A549 treated with AZD2906 at 1 μM for 4 hours (cell line): ENCODE data around the gene FBXL3. TPM values are rescaled to one million over a fixed set of nuclear protein-coding genes. Genes with fewer than 3 reads are reported as not detected.

Experiments
- total RNA-seq: library from RNA; stranded (reverse); fragments of 200-300 nt; extraction: Qiagen RNA extraction; gene quantifications from 5 replicates; pipeline ENCODE4 v1.2.3, GENCODE V29; 2022

The FBXL3 gene, protein sequence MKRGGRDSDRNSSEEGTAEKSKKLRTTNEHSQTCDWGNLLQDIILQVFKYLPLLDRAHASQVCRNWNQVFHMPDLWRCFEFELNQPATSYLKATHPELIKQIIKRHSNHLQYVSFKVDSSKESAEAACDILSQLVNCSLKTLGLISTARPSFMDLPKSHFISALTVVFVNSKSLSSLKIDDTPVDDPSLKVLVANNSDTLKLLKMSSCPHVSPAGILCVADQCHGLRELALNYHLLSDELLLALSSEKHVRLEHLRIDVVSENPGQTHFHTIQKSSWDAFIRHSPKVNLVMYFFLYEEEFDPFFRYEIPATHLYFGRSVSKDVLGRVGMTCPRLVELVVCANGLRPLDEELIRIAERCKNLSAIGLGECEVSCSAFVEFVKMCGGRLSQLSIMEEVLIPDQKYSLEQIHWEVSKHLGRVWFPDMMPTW
- total RNA-seq: 17.3 to 23.0 TPM (median 19.0 TPM) in 5 replicates

DNA sequence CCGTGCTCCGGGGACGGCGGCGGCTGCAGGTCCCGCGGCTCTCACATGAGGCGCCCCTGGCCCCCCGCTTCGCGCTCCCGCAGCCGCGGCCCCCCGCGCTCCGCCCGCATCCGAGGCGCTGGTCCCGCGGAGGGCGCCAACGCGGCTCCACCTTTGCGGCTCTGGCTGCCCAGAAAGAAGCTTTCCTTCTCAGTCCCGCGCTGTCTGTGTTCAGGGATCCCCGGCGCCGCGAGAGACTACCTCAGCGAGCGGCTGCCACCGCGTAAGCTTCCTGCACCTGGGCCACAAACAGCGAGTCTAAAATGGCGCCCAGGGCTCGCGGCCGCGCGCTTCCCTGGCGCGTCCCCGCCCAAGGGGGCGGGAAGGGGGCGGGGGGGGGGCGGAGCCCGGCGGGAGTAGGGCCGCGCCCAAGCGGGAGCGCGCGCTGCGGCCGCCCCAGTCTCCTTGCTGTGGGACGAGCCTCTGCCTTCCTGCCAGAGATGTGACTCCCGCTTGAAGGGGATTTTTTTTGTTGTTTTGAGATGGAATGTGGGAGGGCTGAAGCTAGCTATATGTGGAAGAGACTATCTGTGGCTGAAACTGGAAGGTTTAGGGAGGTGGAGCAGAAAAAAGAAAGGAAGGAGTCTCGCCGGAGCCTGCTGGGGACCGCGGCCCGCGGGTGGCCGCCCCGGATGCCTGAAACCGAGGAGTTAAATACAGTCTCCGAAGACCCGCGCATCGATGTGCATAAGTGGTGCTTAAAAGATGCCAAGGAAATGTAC, at the start of gene FBXL3:
Gene FBXL3, minus strand, starts transcription at position 299 of the 761 bp plus-strand sequence. CDS start 5,299 bp downstream, outside the sequence.

DNA sequence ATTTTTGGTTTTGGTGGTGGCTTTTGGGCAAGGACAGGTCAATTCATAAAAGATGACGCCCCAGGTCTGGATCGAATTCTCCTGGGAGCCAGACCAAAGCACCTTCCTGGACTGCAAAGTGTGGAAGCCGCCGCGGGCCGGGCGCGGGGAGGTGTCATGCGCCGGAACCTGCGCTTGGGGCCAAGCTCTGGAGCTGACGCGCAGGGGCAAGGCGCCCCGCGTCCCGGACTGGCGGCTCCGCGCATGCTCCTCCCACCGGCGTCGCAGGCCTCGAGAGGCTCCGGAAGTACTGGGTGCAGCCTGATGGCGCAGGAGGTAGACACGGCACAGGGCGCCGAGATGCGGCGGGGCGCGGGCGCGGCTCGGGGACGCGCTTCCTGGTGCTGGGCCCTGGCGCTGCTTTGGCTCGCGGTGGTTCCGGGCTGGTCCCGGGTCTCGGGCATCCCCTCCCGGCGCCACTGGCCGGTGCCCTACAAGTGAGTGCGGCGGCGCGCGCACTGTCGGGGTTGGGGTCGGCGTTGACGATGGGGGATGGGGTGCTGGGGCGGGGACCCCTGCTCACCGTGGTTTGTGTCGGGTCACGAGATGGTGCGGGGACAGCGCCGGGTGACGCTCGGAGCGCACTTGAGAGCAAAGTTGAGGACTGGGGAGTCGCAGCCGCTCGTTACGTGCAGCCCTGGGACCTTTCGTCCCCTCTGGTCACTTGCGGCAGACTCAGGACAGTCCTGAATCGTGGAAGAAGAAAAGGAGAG, 35.0 kb downstream of the FBXL3 start, which contains the start of gene CLN5:
Gene CLN5, plus strand, starts transcription at position 286 of the 752 bp plus-strand sequence. Its CDS starts 18 bp downstream, at position 304.

Other genes with a start within 250 kb of the FBXL3 start
- 1.5 to 1.9 TPM (median 1.7 TPM) in 5 replicates for gene KCTD12, start 140.8 kb downstream of the FBXL3 start, total RNA-seq
- not detected in 5 replicates for gene ACOD1, start 78.6 kb downstream of the FBXL3 start, total RNA-seq
- 8.2 to 9.7 TPM (median 8.4 TPM) in 5 replicates for gene CLN5, start 35.1 kb downstream of the FBXL3 start, total RNA-seq